NCI-H128 (cell line): ENCODE measurements around the gene KIF3C.
"Not testable (repeated sequence)": the region's sequence is repeated elsewhere in the genome, so short reads cannot be mapped to it uniquely, and the experiment has no call there.

ENCODE experiments used
- DNase-seq: peaks from one replicate; lab custom pipeline; 2025; ENCODE audit not compliant: unreplicated experiment; lab: John Stamatoyannopoulos, UW

Gene KIF3C

GRCh38 chr2:25917832-25918231 lies 64.5 kb downstream of the KIF3C start:
- DNase-seq, result no peak

GRCh38 chr2:25917411-25917810 lies 64.9 kb downstream of the KIF3C start:
- not testable (repeated sequence) for DNase-seq

GRCh38 chr2:25915944-25916772 lies 66.1 kb downstream of the KIF3C start:
- DNase-seq, result not testable (repeated sequence)

- DNase-seq, result not testable (repeated sequence)
Observed at GRCh38 chr2:25915411-25915810, 66.9 kb downstream of the KIF3C start.

GRCh38 chr2:25913696-25913973 lies 68.7 kb downstream of the KIF3C start:
- not testable (repeated sequence) for DNase-seq

GRCh38 chr2:25912851-25913695 lies 69.2 kb downstream of the KIF3C start:
- no peak for DNase-seq

- not testable (repeated sequence) for DNase-seq
Observed at GRCh38 chr2:25909574-25909973, 72.7 kb downstream of the KIF3C start.

GRCh38 chr2:25905126-25905525 lies 77.2 kb downstream of the KIF3C start:
- DNase-seq, result no peak

- no peak for DNase-seq
Observed at GRCh38 chr2:25903216-25903776, 79.0 kb downstream of the KIF3C start.

- DNase-seq, result no peak
Observed at GRCh38 chr2:25899404-25899970, 82.8 kb downstream of the KIF3C start.

GRCh38 chr2:25897506-25897905 lies 84.8 kb downstream of the KIF3C start:
- DNase-seq, result no peak

- DNase-seq, result not testable (repeated sequence)
Observed at GRCh38 chr2:25896308-25896707, 86.0 kb downstream of the KIF3C start.

GRCh38 chr2:25895610-25896009 lies 86.7 kb downstream of the KIF3C start:
- no peak for DNase-seq

GRCh38 chr2:25895018-25895417 lies 87.3 kb downstream of the KIF3C start:
- no peak for DNase-seq

GRCh38 chr2:25894135-25894830 lies 88.0 kb downstream of the KIF3C start:
- no peak for DNase-seq

- DNase-seq, result no peak
Observed at GRCh38 chr2:25891672-25892071, 90.6 kb downstream of the KIF3C start.

- DNase-seq, result no peak
Observed at GRCh38 chr2:25887624-25888242, 94.6 kb downstream of the KIF3C start.

GRCh38 chr2:25885933-25886332 lies 96.4 kb downstream of the KIF3C start:
- DNase-seq, result no peak

GRCh38 chr2:25881764-25882163 lies 100.5 kb downstream of the KIF3C start:
- no peak for DNase-seq

- DNase-seq, result no peak
Observed at GRCh38 chr2:25879133-25879730, 103.1 kb downstream of the KIF3C start.
